Upper lobe of left lung (tissue), 4 donors: ENCODE results near the gene CNTD1.

Experiments
- CTCF ChIP-seq, 6 experiments: fragments of 450-650 bp in 4 of 6; fragments of 200-600 bp in 2 of 6; sonication (generic) in 2 of 6; IDR thresholded peaks; one replicate each; pipeline ENCODE4 v1.5.1; 2016 to 2019; ENCODE audit warnings: antibody characterized with exemption in 6 of 6
- POLR2A ChIP-seq, 4 donors: fragments of 450-650 bp; IDR thresholded peaks; one replicate each; pipeline ENCODE4 v1.5.1; 2016 to 2017; ENCODE audit warnings: antibody characterized with exemption in 4 of 4, mild to moderate bottlenecking in 2 of 4

- TF ChIP-seq CTCF (IDR thresholded peaks at IDR 0.05) = no peak
- no peak for TF ChIP-seq POLR2A (IDR thresholded peaks at IDR 0.05)
Observed at GRCh38 chr17:42832213-42832933, 33.7 kb downstream of the CNTD1 start.
